Erythroblast (primary cell): Measurements from ENCODE around the gene TACC3.

Experiments
- DNase-seq, 2 experiments: peaks; one replicate each; lab custom pipeline; 2025; lab: John Stamatoyannopoulos, UW
- GATA1 ChIP-seq: IDR thresholded peaks from 2 replicates; pipeline ENCODE4 v1.6.1; 2011; ENCODE audit warnings: low read depth, mild to moderate bottlenecking, control low read depth, low read length, moderate library complexity
- POLR2A ChIP-seq: IDR thresholded peaks from 2 replicates; pipeline ENCODE4 v1.6.1; 2011; ENCODE audit warnings: mild to moderate bottlenecking, low read length

Gene TACC3

DNA sequence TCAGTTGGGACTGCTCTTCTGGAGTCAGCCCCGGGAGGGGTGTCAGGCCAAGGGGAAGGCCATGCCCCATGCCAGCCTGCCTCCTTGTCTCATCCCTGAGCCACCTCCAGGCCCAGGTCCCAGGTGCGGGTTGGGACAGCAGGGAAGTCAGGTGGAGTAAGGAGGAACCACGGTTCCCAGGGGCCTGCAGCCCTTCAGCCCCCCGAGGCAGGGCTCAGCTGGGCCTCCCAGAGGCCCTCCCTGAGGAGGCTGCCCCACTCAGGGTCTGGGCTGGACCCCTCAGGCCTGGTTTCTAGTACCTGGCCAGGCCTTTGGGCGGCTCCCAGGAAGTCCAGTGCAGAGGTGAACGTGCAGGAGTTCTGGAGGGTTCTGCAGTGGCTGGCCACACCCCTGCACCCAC is 48.4 kb downstream of the TACC3 start:
- TF ChIP-seq GATA1: no peak
- no peak for TF ChIP-seq POLR2A
- DNase-seq: no peak

DNA sequence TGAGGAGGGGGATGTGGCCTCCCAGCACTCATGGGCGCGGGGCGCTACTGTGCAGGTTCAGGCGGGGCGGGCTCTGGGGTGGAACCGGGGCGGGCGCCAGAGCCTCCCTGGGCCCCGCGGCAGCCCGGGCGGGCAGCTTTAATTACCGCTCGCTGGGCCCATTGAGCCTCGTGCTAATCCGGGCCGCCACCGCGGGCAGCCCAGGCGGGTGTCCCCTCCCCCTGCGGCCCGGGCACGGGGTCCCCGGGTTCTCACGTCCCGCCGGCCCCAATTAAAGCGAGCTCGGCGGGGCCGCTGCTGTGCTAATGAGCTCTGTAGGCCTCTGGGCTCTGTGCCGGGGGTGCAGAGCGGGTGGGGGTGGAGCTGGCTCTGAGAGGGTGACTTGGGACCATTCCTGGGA is 48.9 kb downstream of the TACC3 start:
- TF ChIP-seq POLR2A: no peak
- TF ChIP-seq GATA1: no peak
- DNase-seq: no peak

DNA sequence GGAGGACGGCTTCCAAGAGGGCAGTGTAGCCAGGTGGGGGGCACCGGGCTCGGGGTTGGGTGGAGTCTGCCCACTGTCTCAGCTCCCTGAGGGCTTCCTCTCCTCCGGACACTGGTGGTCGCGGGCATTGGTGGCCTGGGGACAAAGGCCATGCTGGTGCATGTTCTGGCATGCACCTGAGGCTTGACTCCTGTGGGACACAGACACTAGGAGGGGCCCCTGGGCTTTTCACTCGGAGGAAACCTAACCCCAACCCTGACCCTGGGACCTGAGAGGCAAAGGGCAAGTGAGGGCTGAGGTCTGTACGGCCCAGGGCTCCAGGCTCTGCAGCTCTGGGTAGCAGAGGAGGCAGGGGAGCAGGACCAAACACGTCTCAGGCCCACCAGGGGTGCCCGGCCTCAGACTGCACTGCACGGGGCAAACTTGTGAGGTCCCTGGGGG is 49.5 kb downstream of the TACC3 start:
- TF ChIP-seq POLR2A (no peak), GATA1 (no peak)
- DNase-seq: no peak

DNA sequence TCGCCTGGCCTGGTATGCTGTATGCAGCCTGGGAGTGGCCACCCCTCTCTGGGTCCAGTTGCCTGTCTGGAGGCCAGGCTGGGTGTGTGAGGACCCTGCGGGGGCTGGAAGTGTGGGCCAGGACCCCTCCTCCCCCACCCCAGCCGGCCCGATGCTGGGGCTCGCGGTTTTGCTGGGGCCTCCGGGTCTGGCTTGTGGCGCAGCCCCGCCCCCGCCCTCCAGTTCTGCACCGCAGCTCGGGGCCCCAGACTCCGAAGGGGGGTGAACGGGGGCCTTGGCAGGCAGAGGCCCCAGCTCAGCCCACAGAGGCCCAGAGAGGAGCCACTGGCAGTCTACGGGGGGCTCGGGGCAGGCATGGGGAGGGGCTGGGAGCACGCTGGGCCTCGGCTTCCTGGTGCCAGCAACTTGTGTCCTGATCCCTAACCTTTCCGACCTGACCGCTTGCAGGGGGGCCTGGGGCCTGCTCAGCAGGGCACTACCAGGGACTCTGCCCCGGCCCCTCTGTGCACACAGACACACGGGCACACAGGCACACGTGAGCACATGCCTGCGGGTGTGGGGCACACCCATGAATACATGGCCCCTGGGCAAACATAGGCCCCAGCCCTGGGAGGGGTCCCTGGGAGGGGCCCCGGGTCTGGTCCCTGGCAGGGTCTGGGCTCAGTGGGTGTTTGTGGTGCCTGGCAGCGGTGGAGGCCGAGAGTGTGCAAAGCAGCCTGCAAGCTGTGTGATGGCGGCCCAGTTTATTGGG is 50.4 kb downstream of the TACC3 start:
- DNase-seq: peak; percentile 55 to 60
- TF ChIP-seq GATA1: no peak
- no peak for TF ChIP-seq POLR2A

DNA sequence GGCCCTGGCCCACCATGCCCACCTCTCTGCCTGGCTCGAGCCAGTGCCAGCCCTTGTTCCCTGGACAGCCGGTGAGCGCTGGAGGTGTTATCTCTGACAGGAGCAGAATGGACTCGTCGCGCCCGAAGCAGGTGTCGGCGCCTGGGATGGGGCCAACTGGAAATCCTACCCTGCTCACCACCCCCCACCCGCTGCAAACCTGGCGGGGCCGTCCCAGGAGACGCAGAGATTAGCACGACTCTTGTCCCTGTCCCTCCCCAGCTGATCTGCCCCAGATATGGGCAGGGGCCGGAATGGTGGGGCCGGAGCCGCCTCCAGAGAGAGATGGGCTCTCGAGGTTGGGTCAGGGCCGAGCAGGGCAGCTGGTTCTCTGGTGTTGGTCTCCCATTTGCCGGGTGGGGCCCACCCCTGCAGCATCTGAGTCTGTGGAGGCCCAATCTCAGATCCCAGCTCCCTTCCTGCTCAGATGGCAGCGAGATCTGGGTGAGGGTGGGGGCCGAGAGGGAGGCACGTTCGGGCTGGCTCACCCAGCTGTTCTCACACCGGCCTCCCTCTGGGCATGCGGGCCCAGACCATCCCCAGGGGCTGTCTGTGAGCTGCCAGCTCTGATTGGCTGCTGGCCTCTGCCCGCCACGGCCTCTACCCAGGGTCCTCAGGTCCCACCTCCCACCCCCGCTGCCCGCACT is 51.7 kb downstream of the TACC3 start:
- TF ChIP-seq GATA1: no peak
- TF ChIP-seq POLR2A: no peak
- peak; percentile 23 to 42 for DNase-seq

DNA sequence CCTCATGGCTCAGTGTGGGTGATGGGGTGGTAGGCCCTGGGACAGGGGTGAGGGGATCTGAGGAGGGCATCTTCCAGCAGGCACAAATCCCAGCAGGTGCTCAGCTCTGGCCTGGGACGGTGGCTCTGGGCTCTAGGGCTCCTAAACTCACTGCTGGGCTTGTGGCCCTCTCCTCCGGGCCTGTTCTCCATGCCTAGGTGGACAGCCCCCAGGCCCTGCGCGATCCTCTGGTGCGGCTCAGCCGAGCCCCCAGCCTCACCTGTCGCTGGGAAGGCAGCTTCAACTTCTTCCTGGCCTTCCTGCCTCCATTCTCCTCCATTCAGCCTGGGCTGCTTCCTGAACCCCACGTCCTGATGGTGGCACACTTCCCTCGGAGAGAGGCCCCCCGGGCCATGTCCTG is 52.4 kb downstream of the TACC3 start:
- DNase-seq: no peak
- TF ChIP-seq GATA1 (no peak), POLR2A (no peak)

DNA sequence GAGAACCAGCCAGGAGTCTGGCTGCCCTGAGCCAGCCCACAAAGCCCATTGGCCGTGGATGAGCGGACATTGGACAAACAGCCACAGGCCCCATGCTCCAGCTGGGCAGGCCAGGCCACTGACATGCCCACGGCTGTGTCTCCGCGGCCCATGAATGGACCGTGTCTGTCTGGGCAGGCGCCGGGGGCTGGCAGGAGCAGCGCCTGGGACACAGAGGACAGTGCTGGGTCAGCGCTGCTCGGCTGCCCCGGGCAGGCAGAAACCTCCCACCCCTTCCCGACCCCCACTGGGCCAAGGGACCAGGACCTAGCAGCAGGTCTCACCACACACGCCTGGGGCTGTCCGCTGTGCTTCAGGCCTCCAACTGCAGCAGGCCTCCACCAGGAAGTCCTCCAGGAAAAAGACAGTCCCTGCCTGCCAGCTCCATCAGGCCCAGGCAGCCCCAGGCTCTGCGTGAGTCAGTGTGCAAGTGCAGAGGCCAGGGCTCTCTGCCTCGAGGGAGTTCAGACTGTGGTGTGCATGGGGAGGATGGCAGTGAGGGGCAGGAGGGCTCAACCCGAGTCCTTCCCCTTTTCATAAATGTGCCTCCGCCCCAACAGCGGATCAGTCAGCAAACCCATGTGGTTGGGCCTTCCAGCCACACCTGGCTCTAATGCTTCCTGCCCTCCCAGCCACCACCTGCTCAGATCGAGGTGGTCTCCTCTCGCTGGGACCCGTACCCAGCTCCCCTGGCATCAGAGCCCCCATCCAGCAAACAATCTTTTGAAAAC is 54.6 kb downstream of the TACC3 start:
- TF ChIP-seq POLR2A (no peak), GATA1 (no peak)
- no peak for DNase-seq

DNA sequence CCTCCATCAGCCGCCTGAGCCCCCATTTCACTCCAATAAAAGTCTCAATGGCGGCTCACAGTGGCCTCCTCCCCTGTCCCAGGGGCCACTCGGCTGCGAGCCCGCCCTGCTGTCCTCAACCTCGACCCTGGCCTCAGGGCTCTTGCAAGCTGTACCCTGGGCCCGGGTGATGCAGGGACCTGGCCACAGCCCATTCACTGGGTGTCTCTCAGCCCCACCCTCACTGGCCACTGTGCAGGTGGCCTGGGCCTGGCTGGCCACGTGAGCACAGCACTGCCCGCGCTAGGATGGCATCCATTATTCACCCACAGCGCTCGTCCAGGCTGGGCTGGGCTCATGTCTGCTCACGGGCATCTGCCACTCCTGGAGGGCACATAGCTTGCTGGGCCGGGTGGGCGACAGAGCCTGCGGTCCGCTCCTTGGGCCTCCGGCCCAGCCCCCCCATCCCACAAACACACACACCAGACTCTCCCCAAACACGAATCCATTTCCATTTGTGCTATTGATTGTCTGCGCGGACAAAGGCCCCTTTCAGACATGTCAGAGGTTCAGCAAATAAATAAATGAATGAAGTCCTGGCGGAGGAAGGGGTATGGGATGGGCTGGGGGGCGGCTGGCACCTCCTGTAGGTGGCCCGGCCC is 55.3 kb downstream of the TACC3 start:
- no peak for DNase-seq
- TF ChIP-seq POLR2A (no peak), GATA1 (no peak)

DNA sequence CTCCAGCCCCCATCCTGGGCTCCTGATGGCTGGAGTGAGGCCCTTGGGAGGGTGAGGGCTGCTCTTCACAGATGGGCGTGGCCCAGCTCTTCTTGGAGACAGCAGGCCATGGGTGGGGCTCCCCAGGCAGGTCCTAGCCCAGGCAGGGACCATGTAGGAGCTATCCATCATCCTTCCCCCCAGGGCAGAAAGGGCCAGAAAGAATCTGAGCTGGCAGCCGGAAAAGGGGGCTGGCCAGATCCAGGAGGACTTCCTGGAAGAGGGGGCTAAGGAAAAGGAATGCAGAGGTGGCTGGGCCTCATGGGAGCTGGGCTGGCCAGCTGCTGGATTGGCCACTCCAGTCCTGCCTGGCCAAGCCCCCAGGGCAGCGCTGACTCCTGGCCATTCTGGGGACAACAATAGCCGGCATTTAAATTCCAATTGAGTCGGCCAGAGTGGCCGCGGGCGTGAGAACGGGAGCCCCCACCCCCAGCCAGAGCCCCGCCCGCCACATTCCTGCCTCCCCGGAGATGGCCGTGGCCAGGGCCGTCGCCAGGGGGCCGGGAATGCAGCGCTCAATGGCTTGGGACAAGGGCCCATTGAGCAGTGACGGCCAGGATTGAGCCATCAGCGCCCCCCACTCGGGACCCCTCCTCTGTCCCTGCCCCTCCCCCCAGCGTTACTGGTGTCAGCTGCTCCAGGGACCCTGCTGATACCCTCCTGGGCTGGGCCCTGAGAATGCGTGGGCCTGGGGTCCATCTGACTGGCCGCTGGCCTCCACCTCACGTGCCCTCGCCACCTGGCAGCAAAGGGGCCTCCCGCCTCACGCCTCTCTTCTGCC is 56.7 kb downstream of the TACC3 start:
- DNase-seq: peak; percentile 56 to 59
- TF ChIP-seq POLR2A (no peak), GATA1 (no peak)

DNA sequence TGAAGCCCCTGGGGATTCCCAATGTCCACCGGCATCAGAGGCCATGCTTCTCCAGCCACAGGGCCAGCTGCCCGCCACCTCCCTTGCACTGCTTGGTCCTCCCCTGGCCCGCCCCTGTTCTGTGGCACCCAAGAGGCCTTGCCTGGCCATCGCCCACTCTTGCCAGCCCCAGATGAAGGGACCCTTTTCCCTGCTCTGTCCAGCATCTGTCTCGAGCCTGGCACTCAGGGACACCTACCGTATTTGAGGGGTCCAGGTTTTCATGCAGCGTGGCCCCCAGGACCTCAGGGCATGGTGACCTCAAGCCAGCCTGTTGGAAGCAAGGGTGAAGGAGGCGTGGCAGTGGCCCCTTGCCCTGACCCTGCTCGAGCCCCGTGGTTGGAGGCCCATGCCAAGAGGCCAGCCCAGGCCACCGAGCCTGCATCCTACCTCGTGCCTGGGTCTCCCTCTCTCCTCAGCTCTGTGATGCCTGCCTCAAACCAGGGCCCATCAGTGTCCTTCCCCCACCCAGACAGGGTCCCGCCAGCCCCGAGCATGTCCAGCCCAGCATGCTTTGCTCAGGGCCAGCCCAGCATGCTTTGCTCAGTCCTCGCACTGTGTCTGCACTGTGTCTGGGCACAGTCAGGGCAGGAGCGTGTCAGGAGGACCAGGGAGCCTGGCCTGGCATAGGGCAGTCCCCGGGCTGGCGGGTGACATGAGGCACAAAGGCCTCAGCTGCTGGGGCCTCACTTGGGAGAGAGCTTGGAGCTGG is 57.5 kb downstream of the TACC3 start:
- no peak for TF ChIP-seq POLR2A
- TF ChIP-seq GATA1: no peak
- DNase-seq: no peak

DNA sequence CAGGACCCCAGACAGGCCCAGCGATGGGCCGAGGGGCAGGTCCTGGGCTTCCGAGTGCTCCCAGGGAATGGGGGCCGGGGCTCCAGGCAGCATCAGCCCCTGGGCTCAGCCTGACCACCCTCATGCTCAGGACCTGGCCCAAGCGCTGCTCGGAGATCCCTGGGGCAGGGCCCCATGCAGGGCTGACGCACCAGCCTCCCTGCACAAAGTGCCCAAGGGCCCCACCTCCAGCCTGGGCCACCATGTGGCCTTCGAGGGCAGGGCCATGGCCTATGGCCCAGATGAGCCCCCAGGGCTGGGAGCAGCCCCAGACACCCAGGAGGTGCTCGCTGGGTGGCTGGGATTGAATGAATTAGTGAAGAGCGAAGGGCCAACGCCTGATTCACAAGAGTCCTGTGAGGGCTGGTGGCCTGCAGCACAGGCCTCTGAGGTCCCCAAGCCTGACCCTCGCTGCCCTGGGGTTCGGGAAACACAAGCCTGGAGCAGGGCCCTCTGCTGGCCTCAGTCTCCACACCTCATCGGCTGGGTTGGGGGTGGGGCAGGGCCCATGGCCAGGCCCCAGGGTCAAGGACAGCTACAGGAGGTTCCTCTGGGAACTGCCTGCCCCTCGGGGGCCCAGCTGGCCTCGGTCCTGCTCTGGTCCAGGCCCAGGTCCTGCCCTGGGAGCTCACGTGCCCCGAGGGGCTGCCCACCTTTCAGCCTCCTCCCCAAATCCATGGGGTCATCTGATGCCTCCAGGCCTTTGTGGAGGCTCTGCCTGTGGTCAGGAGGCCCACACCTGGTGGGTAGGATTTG is 58.5 kb downstream of the TACC3 start:
- TF ChIP-seq GATA1 (no peak), POLR2A (no peak)
- no peak for DNase-seq
